GM21515 (cell line): Measurements from ENCODE around the gene MET.
"Not testable (repeated sequence)": the region's sequence is repeated elsewhere in the genome, so short reads cannot be mapped to it uniquely, and the experiment has no call there.

Experiments used
- ATAC-seq: cut with Tn5 transposase; IDR thresholded peaks from one replicate; pipeline ENCODE4 v1.9.1; 2021; ENCODE audit not compliant: unreplicated experiment

MET gene

GRCh38 chr7:116805100-116805544, 133.1 kb downstream of the MET start:
- ATAC-seq: no peak

GRCh38 chr7:116806046-116806944, 134.3 kb downstream of the MET start:
- ATAC-seq: no peak

GRCh38 chr7:116807011-116807560, 135.1 kb downstream of the MET start:
- no peak for ATAC-seq

GRCh38 chr7:116809636-116810266, 137.8 kb downstream of the MET start:
- ATAC-seq: no peak

GRCh38 chr7:116810267-116811116, 138.5 kb downstream of the MET start:
- no peak for ATAC-seq

- no peak for ATAC-seq
Measured at GRCh38 chr7:116811768-116812167, 139.8 kb downstream of the MET start.

GRCh38 chr7:116812860-116813259, 140.9 kb downstream of the MET start:
- no peak for ATAC-seq

GRCh38 chr7:116813371-116813770, 141.4 kb downstream of the MET start:
- not testable (repeated sequence) for ATAC-seq

- ATAC-seq: no peak
Measured at GRCh38 chr7:116815041-116815440, 143.0 kb downstream of the MET start.

- ATAC-seq: no peak
Measured at GRCh38 chr7:116820149-116820548, 148.2 kb downstream of the MET start.

GRCh38 chr7:116821647-116822046, 149.7 kb downstream of the MET start:
- not testable (repeated sequence) for ATAC-seq

GRCh38 chr7:116824449-116824848, 152.5 kb downstream of the MET start:
- ATAC-seq: no peak

- ATAC-seq: no peak
Measured at GRCh38 chr7:116828281-116828680, 156.3 kb downstream of the MET start.

DNA sequence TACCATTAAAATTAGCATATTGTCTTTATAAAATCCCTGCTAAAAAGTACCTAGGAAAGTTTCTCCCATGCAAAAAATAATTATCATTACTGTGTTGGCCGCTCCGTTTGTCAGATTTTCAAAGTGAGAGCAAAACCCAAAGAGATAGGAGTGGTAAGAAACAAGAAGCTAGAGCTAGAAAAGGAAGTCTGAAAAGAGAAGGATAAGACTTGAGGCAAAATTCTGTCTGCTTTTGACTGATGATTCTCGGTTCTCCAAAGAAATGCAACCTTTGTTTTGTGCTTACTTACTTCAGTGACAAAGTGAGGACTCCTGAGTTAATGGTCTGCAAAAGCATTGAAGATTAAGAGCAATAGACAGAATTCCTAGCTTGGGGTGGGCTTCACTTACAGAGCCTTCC, 157.0 kb downstream of the MET start:
- ATAC-seq: no peak

GRCh38 chr7:116829493-116829892, 157.5 kb downstream of the MET start:
- no peak for ATAC-seq

DNA sequence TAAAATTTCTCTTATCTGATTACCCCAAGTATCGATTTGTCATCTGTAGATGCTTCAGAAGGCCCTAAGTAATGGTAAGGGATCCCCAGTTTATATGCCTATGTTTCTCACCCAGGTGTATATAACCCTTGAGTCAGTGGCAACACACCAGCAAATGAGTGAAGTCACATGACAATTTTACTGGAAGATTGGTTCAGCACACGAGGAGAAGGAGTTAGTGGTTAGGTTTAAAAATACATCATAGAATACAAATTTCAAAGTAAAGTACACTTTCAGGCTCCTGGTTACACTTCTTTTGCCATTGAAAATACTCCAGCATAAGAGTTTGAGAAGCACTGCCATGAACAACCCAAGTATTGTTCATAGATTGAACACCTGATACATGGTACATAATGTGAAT, 160.7 kb downstream of the MET start:
- no peak for ATAC-seq

- ATAC-seq: no peak
Measured at GRCh38 chr7:116834815-116835504, 163.0 kb downstream of the MET start.

DNA sequence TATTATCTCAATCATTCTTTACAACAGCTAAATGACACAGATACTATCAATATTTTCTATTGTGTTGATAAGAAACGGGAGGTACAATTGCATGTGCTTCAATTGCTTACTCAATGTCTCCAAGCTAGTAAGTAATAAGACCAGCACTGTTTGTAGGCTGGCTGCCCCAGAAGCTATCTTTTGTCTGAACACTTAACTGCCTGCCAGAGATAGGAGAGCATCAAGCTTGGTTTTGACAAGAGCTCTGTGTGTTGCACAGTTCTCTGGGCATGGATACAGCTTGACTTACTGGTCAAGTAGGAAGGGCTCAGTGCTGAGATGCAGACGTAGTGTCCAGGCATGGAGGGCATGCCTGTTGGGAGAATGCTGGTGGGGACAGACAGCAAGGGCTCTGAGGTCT, 164.1 kb downstream of the MET start:
- no peak for ATAC-seq

GRCh38 chr7:116836911-116837310, 164.9 kb downstream of the MET start:
- no peak for ATAC-seq

DNA sequence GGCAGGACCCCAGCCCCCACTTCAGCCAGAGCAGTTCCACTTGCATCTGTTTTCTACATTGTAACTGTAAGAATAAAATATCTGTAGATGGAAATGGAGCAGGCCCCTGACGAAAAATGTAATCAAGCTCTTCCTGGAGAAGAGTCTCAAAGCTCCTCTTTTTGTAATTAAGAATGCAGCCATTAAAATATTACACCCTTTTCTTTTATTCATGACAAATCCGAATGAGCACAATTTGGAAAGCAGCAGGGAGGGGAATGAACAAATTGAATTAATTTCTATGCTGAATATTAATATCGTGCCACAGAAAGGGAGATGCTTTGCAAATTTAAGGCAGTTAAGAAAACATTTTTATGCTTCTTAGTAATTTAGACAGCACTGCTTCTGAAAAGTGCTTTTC, 165.6 kb downstream of the MET start:
- ATAC-seq: no peak

DNA sequence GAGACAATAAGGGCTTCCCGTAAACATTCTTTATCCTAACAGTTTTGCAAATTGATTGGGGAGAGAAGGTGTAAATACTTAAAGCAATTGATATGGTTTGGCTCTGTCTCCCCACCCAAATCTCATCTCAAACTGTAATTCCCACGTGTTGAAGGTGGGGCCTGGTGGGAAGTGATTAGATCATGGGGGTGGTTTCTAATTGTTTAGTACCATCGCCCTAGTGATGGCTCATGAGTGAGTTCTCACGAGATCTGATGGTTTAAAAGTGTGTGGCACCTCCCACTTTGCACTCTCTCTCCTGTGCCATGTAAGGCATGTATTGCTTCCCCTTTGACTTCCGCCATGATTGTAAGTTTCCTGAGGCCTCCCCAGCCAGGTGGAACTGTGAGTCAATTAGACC, 168.3 kb downstream of the MET start:
- no peak for ATAC-seq
